ENCODE data around the gene NRG3.

- TF ChIP-seq CTCF (IDR thresholded peaks at IDR 0.05): no peak
- TF ChIP-seq POLR2A (IDR thresholded peaks at IDR 0.05): no peak
- TF ChIP-seq EP300 (IDR thresholded peaks at IDR 0.05): no peak
Measured at GRCh38 chr10:82865366-82865765, 990.4 kb downstream of the NRG3 start.

Data from ovary (tissue), 3 donors.